ENCODE results near the gene PTPRR. TPM values are rescaled to one million over a fixed set of nuclear protein-coding genes. Genes with fewer than 3 reads are reported as not detected.
A peak's percentile ranks its signal among the peaks of the same experiment; 100 is the strongest.

PTPRR gene
- total RNA-seq, 1 donor from 2014 or later = not detected

DNA sequence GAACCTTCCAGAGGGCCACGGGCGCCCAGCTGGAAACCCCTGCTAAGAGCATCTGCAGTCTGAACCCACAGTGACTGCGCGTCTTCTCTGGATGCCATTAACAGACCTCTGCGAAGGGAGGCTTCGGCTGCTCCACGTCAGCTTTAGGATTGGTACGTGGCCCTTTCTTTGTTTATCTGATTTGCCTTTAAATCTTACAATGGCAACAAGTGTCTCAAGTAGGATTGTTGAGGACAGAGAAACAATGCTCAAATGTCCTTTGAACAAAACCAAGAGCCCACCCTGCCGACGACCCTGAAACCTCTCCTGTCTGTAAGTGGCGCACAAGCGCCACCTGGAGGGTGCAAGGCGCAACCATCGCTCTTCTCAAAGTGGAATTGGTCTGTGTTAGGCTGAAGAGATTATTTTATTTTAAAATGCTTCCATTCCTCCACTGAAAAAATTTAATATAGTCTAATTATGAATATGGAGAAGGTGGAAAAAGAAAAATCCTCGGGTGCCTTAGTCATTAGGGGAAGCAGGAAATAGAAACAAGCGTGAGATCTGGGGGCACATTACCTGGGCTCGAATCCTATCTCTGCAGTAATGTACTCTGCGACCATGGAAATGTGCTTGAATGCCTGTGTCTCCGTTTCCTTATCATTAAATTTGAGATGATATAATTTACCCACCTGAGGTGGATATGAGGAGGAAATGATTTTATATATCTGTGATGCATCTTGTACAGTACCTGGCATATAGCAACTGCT, 200.7 kb downstream of the PTPRR start:
- Mint-ChIP-seq H3K27me3 (ENCODE audit: low read depth) (peaks cover 1% of the 10 kb centered on the region), H3K27ac (ENCODE audit: unreplicated experiment) (peak overlapping the region; percentile 73), H3K4me1 (ENCODE audit: low read depth) (peaks cover 4% of the 10 kb centered on the region), H3K9me3 (ENCODE audit: low read depth) (no peaks in the 10 kb centered on the region), H3K36me3 (ENCODE audit: low read depth) (no peaks in the 10 kb centered on the region), H3K4me3 (ENCODE audit: unreplicated experiment) (peak overlapping the region; percentile 77)
- TF ChIP-seq, protein P1, sequence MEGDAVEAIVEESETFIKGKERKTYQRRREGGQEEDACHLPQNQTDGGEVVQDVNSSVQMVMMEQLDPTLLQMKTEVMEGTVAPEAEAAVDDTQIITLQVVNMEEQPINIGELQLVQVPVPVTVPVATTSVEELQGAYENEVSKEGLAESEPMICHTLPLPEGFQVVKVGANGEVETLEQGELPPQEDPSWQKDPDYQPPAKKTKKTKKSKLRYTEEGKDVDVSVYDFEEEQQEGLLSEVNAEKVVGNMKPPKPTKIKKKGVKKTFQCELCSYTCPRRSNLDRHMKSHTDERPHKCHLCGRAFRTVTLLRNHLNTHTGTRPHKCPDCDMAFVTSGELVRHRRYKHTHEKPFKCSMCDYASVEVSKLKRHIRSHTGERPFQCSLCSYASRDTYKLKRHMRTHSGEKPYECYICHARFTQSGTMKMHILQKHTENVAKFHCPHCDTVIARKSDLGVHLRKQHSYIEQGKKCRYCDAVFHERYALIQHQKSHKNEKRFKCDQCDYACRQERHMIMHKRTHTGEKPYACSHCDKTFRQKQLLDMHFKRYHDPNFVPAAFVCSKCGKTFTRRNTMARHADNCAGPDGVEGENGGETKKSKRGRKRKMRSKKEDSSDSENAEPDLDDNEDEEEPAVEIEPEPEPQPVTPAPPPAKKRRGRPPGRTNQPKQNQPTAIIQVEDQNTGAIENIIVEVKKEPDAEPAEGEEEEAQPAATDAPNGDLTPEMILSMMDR (IDR thresholded peaks at IDR 0.05) = peak; percentile 99
- no peak for DNase-seq (ENCODE audit: low spot score)

DNA sequence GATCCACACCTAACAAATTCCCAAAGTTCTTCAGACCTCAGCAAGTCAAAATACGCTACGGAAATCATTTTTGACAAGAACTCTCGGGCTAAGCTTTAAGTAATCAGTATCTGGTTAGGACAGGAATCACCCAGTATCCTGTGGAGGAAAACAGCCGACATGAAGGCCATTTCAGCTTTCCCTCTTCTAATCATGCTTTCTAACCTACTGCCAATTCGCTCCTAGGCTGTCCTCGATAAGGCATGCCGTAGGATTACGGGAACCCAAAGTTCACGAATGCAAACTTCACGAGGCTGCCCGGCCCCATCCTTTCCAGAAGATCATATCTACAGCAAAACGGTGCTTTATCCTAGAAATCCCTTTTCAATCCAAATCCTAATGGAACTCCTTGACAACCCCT, 201.5 kb downstream of the PTPRR start:
- no peak overlapping the region for H3K27ac Mint-ChIP-seq (ENCODE audit: unreplicated experiment)
- H3K4me1 Mint-ChIP-seq (ENCODE audit: low read depth) = peaks cover 4% of the 10 kb centered on the region
- no peak for DNase-seq (ENCODE audit: low spot score)
- no peaks in the 10 kb centered on the region for H3K36me3 Mint-ChIP-seq (ENCODE audit: low read depth)
- peaks cover 1% of the 10 kb centered on the region for H3K27me3 Mint-ChIP-seq (ENCODE audit: low read depth)
- H3K9me3 Mint-ChIP-seq (ENCODE audit: low read depth) = no peaks in the 10 kb centered on the region
- TF ChIP-seq, protein P1 (IDR thresholded peaks at IDR 0.05) = no peak
- H3K4me3 Mint-ChIP-seq (ENCODE audit: unreplicated experiment) = no peak overlapping the region

DNA sequence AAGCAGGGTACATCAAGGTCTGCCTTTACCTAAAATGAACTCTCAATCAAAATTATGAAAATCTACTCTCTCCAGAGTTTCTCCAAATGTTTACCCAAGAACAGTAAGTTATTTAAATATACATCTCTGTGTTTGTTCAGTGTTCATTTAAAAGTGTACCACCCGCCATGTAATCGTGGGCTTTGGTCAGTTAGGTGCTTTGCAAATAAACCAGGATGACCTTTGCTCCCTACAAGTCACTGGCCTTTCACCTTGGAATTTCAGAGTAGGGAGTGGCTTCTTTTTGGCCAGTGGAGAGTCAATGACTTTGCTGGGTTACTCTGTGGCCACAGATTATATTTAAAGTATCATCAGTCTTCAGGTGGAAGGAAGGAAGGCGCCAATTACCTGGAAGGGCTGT, 208.7 kb downstream of the PTPRR start:
- TF ChIP-seq, protein P1 (IDR thresholded peaks at IDR 0.05) = no peak
- no peaks in the 10 kb centered on the region for H3K4me1 Mint-ChIP-seq (ENCODE audit: low read depth)
- no peak overlapping the region for H3K27ac Mint-ChIP-seq (ENCODE audit: unreplicated experiment)
- peaks cover 8% of the 10 kb centered on the region for H3K27me3 Mint-ChIP-seq (ENCODE audit: low read depth)
- H3K4me3 Mint-ChIP-seq (ENCODE audit: unreplicated experiment) = no peak overlapping the region
- no peaks in the 10 kb centered on the region for H3K9me3 Mint-ChIP-seq (ENCODE audit: low read depth)
- no peaks in the 10 kb centered on the region for H3K36me3 Mint-ChIP-seq (ENCODE audit: low read depth)
- DNase-seq (ENCODE audit: low spot score) = no peak

DNA sequence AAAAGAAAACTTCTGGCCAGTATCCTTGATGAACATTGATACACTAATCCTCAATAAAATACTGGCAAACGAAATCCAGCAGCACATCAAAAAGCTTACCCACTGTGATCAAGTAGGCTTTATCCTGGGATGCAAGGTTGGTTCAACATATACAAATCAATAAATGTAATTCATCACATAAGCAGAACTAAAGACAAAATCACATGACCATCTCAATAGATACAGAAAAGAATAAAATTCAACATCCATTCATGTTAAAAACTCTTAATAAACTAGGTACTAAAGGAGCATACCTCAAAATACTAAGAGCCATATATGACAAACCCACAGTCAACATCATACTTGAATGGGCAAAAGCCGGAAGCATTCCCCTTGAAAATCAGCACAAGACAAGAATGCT, 211.5 kb downstream of the PTPRR start:
- H3K27ac Mint-ChIP-seq (ENCODE audit: unreplicated experiment) = no peak overlapping the region
- H3K4me3 Mint-ChIP-seq (ENCODE audit: unreplicated experiment) = no peak overlapping the region
- peaks cover 8% of the 10 kb centered on the region for H3K27me3 Mint-ChIP-seq (ENCODE audit: low read depth)
- TF ChIP-seq, protein P1 (IDR thresholded peaks at IDR 0.05) = no peak
- no peaks in the 10 kb centered on the region for H3K4me1 Mint-ChIP-seq (ENCODE audit: low read depth)
- H3K36me3 Mint-ChIP-seq (ENCODE audit: low read depth) = no peaks in the 10 kb centered on the region
- H3K9me3 Mint-ChIP-seq (ENCODE audit: low read depth) = no peaks in the 10 kb centered on the region
- no peak for DNase-seq (ENCODE audit: low spot score)

DNA sequence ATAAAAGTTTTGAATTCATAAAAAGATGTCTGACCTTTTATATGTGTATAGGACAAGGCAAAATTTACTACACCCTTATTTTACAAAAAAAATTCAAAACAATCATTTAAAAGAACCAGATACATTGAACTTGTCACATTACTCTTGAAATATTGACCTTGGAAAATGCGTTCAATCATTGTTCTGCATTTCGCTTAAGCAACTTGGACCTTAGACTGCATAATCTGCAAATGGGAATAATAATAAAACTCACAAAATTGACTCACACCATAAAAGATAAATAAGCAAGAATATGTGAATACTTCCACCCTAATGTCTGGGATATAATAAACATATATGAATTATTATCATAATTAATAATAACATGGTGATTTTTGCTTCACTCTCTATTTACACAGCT, 213.9 kb downstream of the PTPRR start:
- no peaks in the 10 kb centered on the region for H3K4me1 Mint-ChIP-seq (ENCODE audit: low read depth)
- no peak overlapping the region for H3K27ac Mint-ChIP-seq (ENCODE audit: unreplicated experiment)
- no peaks in the 10 kb centered on the region for H3K9me3 Mint-ChIP-seq (ENCODE audit: low read depth)
- DNase-seq (ENCODE audit: low spot score) = no peak
- TF ChIP-seq, protein P1 (IDR thresholded peaks at IDR 0.05) = no peak
- H3K27me3 Mint-ChIP-seq (ENCODE audit: low read depth) = peaks cover 8% of the 10 kb centered on the region
- no peak overlapping the region for H3K4me3 Mint-ChIP-seq (ENCODE audit: unreplicated experiment)
- H3K36me3 Mint-ChIP-seq (ENCODE audit: low read depth) = no peaks in the 10 kb centered on the region

All from chondrocyte (in vitro differentiated cells).